ENCODE data around the gene UNKL.
A peak's percentile ranks its signal among the peaks of the same experiment; 100 is the strongest.

Gene UNKL

GRCh38 chr16:1351582-1352362, 62.7 kb downstream of the UNKL start, which contains the start of the genes GNPTG and TSR3:
Gene GNPTG (plus strand): TSS chr16:1351931. CDS start chr16:1351966, 35 bp downstream.
Gene TSR3 (minus strand): TSS chr16:1351878. CDS start chr16:1351804, 74 bp downstream.
- peak; percentile 91 for DNase-seq
- ATAC-seq: peak; percentile 78

GRCh38 chr16:1351215-1351581, 63.3 kb downstream of the UNKL start:
- DNase-seq (no peak), ATAC-seq (no peak)

DNA sequence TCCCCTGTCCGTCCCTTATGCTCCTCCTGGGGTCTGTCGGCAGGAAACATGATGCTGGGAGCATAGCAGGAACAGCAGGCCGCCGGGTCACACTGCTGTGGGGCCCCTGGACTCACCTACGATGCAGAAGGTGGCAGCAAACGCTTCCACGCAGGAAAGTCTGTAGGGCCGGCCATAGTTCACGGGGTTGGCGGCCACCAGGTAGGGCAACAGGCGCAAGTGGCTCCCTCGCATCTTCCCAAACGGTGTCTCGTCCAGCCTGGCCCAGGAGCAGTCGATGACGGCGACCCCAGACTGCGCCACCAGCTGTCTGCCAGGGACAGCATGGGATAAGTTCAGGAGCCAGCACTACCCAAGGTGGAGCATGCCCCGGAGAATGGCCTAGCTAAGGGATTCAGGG, 63.8 kb downstream of the UNKL start:
- no peak for ATAC-seq
- no peak for DNase-seq

DNA sequence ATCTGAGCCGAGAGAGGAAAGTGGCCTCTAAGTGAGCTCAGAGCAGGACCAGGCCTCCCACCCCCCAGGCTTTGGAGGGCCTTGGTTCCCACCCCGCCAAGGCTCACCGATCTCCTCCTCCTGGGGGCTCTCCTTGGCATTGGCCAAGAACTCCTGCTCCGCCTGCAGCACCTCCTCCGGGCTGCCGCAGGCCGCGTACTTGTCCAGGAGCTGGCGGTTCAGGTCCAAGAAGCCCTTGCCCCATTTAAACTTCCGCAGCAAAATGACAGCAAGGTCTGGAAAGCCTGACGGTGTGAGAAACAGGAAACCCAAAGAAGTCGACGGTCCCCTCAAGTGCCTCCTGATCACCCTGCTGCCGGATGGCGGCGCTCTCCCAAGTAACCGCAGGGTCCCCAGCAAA, 64.6 kb downstream of the UNKL start:
- DNase-seq (no peak), ATAC-seq (no peak)

DNA sequence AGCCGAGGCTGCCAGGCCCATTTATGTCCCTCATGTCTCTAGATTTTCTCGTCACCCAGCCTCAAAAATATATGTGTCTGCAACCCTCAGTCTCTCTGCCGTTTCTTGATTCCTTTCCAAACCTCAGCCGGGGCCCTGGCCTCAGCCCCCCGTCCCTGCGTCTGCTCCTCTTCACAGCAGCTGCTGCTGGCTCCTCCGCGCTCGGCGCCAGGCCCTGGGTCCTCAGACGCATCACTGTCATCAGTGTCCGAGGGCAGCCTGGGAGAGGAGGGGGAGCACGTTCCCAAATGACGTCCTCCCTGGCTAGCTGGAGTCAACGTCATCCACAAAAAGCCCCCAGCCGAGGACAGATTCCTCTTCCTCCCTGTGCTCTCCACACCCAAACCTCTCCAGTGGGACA, 65.2 kb downstream of the UNKL start:
- ATAC-seq (no peak), DNase-seq (no peak)

DNA sequence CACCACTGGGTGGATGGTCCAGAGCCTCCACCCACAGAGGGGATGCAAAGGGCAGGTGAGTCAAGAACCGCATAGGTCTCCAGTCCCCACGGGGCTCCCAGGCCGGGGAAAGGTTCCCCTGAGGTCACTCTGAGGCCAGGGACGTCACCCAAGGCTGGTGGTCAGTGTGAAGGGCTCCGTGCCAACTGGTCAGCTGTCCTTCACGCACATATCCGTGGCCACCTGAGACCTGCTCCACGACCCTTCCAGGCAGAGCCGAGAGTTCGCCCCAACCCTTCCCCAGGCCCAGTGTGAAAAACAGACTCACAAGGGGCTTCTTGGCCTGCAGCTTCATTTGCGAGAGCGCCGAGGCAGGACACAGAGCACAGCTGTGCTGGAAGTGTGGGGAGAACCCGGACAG, 65.6 kb downstream of the UNKL start:
- no peak for ATAC-seq

DNA sequence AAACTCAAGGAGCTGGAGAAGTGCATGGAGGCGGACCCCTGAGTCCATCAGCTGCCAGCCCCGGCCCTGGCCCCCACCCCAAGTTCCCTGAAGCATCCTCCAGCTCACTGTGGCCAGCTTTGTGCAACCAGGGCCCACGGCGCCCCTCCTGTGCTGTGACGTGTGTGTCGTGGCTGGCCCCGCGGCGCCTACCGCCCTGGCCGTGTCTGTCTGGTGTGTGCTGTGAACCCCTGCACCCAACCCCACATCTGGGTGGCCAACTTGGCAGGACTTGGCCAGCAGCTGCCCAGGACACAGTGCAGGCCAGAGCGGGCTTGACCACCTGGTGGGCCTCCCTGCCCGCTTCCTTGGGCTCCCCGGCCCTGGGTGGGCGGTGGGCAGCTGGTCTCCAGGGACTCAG, 66.1 kb downstream of the UNKL start:
- DNase-seq (no peak), ATAC-seq (no peak)

More for the DNA sequence above, 65.6 kb downstream of the UNKL start:
- DNase-seq: no peak

- ATAC-seq (no peak), DNase-seq (no peak)
These were observed 66.5 kb downstream of the UNKL start for GRCh38 chr16:1347962-1348361.

- ATAC-seq: no peak
- DNase-seq: no peak
These were observed 67.1 kb downstream of the UNKL start for GRCh38 chr16:1347286-1347855.

DNA sequence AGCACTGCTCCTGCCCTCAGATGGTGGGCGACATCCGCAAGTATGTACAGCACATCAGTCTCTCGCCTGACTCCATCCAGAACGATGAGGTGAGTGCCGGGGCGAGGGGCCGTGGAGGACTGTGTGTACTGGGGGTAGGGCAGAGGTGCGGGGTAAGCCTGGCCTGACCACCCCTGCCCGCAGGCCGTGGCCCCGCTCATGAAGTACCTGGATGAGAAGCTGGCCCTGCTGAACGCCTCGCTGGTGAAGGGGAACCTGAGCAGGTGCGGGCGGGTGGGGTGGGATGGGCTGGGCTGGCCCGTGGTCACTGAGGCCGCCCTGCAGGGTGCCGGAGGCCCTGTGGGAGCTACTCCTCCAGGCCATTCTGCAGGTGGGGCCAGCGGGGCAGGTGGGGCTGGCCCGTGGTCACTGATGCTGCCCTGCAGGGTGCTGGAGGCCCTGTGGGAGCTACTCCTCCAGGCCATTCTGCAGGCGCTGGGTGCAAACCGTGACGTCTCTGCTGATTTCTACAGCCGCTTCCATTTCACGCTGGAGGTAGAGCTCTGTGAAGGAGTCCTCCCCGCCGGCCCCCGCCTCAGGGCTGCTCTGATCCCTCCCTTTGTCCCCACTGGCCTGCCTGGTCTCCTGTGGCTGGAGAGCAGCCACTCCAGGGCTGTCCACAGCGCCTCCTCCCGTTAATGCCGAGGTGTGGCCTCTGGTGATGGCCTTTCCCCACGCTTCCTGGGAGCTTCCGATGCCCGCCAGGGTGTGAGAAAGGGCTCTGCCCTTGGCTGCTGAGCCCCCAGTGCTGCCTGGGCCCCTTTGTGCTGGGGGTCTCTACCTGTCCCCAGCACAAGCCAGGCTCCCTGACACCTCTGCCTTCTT, 67.8 kb downstream of the UNKL start:
- ATAC-seq (no peak), DNase-seq (no peak)

DNA sequence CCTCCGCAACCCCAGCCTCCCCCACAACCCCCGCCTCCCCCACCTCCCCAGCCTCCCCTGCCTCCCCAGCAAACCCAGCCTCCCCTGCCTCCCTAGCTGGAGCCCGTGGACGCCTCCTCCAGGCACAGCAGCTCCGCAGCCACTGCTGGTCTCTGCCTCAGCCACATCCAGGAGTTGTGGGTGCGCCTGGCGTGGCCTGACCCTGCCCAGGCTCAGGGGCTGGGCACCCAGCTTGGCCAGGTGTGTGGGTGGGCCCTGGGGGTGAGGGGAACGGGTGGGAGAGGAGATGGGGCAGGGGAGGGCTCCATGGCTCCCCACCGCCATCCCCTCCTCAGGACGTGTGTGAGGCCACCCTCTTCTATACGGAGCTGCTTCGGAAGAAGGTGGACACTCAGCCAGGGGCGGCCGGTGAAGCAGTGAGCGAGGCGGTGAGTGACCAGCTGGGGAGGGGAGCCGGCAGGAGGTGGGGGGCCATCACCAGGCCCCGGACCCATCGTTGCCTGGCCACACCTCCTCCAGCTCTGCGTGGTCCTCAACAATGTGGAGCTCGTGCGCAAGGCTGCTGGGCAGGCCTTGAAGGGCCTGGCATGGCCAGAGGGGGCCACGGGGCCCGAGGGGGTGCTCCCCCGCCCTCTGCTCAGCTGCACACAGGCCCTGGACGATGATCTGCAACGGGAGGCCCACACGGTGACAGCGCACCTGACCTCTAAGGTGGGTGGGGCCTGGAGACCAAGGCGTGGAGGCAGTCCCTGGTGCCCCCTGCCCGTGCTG, 68.7 kb downstream of the UNKL start:
- ATAC-seq (no peak), DNase-seq (no peak)

DNA sequence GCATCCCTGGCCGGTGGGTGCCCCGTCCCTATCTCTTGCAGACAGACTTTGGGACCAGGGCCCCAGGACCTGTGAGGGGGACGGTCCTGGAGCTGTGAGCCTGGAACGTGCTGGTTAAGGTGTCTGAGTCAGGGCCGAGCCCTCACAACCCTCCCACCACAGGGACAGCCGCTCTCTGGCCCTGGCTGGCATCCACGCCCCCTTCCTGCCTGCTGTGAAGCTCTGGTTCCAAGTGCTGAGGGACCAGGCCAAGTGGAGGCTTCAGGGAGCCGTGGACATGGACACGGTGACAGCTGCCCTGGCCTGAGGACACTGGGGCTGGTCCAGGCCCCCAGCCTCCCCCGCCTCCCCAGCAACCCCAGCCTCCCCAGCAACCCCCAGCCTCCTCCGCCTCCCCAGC, 69.4 kb downstream of the UNKL start:
- DNase-seq: no peak
- ATAC-seq: no peak

DNA sequence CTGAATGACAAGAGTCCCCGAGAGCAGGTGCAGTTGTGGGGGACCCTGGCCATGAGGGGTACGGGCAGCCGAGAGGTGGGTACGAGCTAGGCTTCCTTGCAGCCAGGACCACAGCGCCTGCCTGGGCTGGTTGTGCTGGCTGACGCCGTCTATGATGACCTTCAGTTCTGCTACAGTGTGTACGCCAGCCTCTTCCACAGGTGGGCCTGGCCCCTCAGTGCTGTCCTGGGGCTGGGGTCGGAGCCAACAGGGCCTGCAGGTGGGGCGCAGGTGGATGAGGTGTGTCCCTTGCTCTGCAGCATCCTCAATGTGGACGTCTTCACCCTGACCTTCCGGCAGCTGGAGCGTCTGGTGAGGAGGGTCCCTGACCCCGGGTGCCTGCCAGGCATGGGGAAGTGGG, 70.0 kb downstream of the UNKL start:
- no peak for ATAC-seq
- DNase-seq: no peak

GRCh38 chr16:1343428-1344242, 70.9 kb downstream of the UNKL start:
- no peak for ATAC-seq
- DNase-seq: no peak

GRCh38 chr16:1342526-1343427, 71.7 kb downstream of the UNKL start:
- ATAC-seq (peak; percentile 84), DNase-seq (peak; percentile 90)

GRCh38 chr16:1341495-1342420, 72.7 kb downstream of the UNKL start:
- ATAC-seq (no peak), DNase-seq (no peak)

GRCh38 chr16:1340730-1341494, 73.6 kb downstream of the UNKL start:
- ATAC-seq: no peak
- DNase-seq: no peak

Data from stimulated activated naive CD8-positive, alpha-beta T cell treated with anti-CD3 and anti-CD28 coated beads, Interleukin-15, Interleukin-2, amounts not matched to agents 100 U/mL and 50 U/mL, for 24 hours (primary cell).